OCI-LY3 (cell line): ENCODE results near the gene PHACTR3.

ENCODE experiments used
- EZH2phosphoT487 ChIP-seq: fragments of 200-600 bp; shearing (Covaris generic); IDR thresholded peaks from 2 replicates; pipeline ENCODE4 v1.6.1; 2018; ENCODE audit warnings: antibody characterized with exemption, mixed run types, low read depth
- TF ChIP-seq, protein P1 (sequence below): fragments of 200-600, 300-600 bp; sonication (generic); IDR thresholded peaks from 2 replicates; pipeline ENCODE4 v1.5.1; 2014; ENCODE audit warnings: antibody characterized with exemption, low read length, low read depth

DNA sequence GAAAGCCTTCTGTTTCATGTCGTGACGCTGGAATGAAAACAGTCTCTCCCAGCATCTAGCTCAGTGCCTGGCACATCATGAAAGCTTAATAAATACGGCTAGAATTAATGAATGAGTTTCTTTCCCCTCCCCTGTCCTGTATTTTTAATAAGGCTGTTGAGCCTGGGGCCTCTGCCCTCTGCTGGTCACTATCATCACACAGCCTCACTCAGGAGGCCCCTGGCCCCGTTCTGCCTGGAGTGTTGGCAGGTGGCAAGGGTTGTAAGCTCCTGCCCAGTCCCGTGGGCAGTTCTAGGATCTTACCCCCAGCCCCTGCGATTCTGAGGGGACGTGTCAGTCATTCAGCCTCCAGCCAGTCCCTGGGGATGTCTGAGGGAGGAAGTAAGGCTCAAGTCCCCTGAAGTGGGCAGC is 41.4 kb downstream of the PHACTR3 start:
- TF ChIP-seq, protein P1, sequence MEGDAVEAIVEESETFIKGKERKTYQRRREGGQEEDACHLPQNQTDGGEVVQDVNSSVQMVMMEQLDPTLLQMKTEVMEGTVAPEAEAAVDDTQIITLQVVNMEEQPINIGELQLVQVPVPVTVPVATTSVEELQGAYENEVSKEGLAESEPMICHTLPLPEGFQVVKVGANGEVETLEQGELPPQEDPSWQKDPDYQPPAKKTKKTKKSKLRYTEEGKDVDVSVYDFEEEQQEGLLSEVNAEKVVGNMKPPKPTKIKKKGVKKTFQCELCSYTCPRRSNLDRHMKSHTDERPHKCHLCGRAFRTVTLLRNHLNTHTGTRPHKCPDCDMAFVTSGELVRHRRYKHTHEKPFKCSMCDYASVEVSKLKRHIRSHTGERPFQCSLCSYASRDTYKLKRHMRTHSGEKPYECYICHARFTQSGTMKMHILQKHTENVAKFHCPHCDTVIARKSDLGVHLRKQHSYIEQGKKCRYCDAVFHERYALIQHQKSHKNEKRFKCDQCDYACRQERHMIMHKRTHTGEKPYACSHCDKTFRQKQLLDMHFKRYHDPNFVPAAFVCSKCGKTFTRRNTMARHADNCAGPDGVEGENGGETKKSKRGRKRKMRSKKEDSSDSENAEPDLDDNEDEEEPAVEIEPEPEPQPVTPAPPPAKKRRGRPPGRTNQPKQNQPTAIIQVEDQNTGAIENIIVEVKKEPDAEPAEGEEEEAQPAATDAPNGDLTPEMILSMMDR, result no peak
- TF ChIP-seq EZH2phosphoT487, result no peak
